Left renal cortex interstitium (tissue), 4 donors: Measurements from ENCODE around the gene KCNH8. TPM values are rescaled to one million over a fixed set of nuclear protein-coding genes. Genes with fewer than 3 reads are reported as not detected.
"Not testable (repeated sequence)": the region's sequence is repeated elsewhere in the genome, so short reads cannot be mapped to it uniquely, and the experiment has no call there.

Source experiments
- DNase-seq, 4 donors: peaks; one replicate each; pipeline ENCODE4 v3.0.0-alpha.2; 2013; ENCODE audit warnings: low read depth in 4 of 4, low spot score in 2 of 4, missing footprints in 1 of 4
- polyA plus RNA-seq, 4 donors: library from polyadenylated mRNA; unstranded; fragments of 120-200 nt; gene quantifications; one replicate each; pipeline ENCODE4 v1.2.1, GENCODE V29; 2013; ENCODE audit not compliant: insufficient read length in 4 of 4

The KCNH8 gene
- 1 to 10 TPM in 2 of 4 donors, under 1 TPM in 2; 0.89 to 1.7 (median 1.1) TPM for polyA plus RNA-seq

- DNase-seq: no peak
Measured at GRCh38 chr3:19147905-19148767, at the start of gene KCNH8. Gene KCNH8 (plus strand): TSS chr3:19148510. CDS start chr3:19148720, 210 bp downstream.

- DNase-seq: not testable (repeated sequence)
Measured at GRCh38 chr3:19102654-19103290, 45.5 kb upstream of the KCNH8 start.

GRCh38 chr3:19103510-19103909 is 44.8 kb upstream of the KCNH8 start:
- no peak for DNase-seq

- no peak for DNase-seq
Measured at GRCh38 chr3:19104459-19104858, 43.9 kb upstream of the KCNH8 start.

GRCh38 chr3:19105826-19106225 is 42.5 kb upstream of the KCNH8 start:
- DNase-seq: no peak

DNA sequence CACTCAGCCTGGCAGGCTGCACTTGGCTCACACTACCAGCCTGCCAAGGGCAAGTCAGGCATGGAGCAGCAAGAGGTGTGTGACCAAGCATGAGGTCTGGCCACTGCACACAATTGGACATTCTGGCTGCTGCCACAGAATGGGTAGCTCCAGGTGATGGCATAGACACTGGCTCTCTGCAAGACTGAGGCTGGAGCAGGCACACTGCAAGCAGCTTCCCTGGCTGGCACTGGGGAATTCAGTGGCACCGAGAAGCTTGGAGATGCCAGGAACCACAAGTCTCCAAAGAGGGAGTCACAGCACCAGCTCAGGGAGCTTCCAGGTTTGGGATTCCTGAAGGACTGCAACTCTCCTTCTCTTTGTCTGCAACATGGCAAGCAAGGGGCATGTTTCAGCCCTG is 42.0 kb upstream of the KCNH8 start:
- DNase-seq: no peak

DNA sequence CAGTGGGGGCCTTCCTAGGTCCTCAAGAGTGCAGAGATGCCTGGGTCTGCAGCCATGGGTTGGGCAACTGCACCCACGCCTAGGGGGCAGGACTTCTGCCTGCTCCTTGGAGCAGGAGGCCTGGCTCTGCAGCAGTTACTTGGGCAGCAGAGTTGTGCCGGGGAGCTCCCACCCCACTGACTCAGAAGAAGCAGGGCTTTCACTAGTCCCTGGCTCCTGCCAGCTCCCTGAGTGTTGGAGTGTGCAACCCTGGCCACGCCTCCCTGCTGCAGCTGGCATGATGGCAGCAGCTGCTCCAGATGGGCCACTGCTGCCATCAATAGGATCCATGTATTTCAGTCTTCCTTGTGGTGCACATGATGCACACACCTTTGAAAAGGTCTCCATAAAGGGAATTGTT is 40.6 kb upstream of the KCNH8 start:
- DNase-seq: no peak

DNA sequence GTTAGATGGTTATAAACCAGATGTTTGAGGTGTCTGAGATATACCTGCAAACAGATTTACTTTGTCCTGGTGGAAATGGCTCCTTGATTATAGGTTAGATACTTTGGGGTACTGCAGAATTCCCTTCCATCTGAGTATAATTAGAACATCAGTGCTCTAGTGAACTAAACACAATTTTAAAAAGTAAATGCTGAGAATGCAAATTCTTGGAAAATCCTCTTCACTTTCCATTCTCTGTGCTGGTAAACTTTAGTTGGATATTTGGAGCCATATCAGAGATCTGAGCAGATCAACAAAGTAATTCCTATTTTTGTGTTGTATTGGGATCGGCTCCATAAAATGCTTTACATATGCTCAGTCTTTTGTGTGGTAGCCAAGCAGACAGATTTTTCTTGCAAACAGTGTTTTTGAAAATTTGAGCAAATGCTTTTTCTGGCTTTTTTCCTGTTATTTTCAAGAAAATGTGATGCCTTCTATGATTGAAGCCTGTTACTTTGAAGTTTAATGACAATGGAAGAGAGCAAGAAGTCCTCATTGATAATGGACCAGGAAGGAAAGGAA is 37.9 kb upstream of the KCNH8 start:
- no peak for DNase-seq

- DNase-seq: no peak
Measured at GRCh38 chr3:19114461-19114860, 33.8 kb upstream of the KCNH8 start.

DNA sequence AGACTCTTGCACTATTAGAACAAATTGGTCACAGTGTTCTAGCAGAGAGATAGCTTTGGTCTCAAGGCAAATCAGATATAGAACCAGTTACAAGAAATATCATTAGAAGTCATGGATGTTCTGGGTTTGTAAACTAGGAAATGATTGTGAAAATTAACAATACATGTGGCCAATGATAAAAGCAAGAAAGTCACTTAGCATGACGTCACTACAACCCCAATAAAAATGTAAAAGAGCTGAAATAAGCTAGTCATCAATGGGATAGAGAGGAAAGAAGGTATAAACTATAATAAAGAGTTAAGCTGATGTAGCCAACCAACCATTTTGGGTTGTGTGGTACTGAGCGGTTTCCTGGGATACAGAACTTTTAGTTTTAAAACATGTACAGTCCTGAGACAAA is 32.1 kb upstream of the KCNH8 start:
- DNase-seq: no peak

DNA sequence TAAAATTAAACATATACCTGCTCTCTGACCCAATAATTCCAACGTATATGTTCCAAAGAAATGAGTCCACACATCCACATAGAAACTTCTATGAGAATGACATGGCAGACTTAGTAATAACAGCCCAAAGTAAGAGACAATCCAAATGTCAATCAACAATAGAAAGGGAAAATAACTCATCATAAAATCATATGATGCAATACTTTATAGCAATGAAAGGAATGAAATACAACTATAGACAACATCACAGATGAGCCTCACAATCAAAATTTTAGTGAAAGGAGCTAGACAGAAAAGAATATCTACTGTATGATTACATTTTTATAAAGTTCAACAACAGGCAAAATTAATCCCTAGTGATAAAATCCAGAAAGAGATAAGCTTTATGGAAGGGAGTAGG is 23.6 kb upstream of the KCNH8 start:
- no peak for DNase-seq

DNA sequence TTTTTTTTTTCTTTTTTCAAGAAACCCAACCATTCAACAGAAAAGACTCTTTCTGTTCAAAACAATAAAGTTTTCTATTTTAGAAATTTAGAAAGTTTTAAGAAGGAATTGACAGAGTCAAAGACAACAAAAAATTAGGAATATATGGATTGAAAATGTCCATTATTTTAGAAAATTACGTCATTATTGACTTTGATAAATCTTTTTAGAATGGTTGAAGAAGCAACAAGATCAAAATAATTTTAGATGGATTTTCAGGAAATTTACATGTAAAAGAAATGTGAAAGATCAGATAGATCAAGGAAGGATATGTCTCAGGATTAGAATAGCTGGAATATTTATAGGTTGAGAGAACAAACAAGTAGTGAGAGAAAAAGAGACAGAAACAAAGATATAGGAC is 8.4 kb upstream of the KCNH8 start:
- no peak for DNase-seq

DNA sequence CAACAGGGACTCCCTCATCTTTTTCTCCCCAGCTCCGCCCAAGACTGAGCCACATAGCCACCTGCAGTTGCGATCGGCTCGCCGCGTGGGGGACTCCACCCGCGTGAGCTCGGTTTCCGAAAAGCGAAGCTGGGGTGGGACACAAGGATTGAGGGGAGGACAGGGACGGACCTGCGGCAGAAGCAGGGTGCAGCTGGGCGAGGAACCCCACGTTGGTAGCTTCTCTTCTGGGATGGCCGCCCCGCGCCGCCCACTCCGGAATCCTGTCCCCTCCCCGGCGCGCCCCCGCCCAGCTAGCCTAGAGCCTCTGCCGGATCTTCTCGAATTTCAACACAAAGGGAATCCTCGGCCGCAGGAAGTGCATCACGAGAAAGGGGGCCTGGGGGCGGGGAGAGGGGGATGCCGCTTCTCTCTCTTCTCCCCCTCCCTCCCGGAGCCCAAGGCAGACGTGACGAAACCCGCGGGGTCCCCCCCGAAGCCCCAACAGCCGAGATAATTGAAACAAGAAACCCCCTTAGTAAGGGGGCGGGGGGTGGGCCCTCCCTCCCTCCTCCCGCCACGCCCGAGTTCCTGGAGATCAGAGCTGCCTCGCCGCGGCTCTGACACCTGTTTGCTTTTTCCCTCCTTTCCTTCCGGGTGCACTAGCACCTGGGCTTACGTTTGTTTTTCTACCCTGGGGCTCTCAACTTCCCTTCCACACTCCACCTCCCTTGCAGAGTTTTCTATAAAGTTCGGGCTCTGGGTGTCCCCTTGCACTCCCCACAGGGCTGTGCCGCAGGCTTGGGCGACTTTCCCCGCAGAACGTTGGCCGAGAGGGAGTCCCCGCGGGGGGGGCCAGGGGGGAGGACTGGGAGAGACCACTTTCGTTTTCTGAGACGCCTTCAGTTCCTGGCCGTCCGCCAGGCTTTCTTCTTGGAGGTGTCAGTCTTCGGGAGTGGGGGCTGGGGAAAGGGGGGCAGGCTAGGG is 1.3 kb upstream of the KCNH8 start:
- peak in 3 of 4 donors; percentile 71 to 84 (median 73) for DNase-seq

DNA sequence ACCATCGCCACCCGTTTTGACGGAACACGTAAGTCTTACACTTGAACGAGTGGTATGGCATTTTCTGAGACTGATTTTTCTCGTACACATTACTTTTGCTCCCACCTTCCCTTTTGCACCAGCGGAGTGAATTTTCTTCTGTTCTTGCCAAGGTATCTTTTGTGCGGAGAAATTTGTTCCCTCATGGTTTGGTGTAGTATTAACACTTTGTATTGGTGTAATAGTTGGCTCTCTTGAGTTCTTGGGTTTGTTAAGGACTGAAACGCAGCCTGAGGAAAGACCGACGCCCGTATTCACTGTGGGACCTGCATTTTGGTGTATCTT is 420 bp downstream of the KCNH8 start:
- DNase-seq: no peak

DNA sequence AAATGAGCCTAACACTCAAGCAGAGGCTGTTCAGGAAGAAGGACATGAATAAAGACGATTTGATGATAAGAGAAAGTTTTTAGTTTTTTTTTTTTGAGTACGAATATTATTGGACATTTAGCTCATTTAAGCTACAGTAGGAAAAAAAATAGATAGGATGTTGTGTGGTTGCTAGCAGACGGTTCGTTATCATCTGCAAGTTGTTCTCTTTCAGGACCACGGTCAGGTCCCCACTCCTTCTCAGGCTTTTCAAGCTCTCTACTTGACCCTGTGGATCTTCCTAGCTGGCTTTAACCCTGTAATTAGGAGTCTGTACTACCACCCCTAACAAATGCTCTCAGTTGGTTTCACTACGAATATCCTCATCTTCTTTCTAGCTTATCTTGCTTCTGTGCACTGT is 1.1 kb downstream of the KCNH8 start:
- DNase-seq: peak in 2 of 4 donors; percentile 52 to 66

DNA sequence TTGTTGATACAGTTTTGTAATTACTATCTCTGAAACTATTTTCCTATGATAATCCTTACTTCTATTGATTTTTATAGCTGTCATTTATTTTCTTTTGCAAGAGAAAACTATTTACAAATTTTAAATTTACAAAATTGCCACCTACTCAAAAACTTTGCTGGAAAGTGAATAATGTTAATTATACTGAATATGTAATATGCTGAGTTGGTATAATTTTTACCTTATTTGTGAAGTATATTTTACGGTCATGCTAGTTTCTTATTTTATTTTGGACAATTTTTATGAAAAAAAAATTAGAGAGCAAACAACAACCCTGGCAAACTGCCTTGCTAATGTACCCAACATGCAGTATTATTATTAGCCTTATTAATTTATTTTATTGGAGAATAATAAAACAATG is 2.9 kb downstream of the KCNH8 start:
- no peak for DNase-seq

DNA sequence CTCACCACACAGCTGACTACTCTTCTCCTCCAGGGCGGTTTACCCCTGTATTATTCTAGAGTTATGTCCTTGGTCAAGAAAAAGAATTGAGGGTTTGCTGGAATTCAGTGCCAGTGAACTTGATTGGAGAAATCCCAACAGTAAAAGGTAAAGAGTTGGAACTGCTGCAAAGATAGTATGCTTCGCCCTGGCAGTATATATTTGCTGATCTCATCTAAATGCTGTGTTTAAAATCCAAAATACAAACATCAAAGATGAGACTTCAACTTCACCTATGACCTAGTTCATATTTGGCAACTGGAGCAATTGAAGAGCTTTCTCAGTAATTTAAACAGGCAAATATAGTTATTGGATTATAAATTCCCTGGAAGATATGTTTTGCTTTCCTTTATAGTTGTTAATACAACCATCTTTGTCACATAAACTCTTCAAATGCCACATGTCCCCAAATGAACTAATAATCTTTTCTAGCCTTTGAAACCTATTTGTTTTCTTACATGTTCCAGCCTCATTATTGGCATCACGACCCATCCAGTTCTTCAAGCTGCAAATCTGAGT is 6.5 kb downstream of the KCNH8 start:
- no peak for DNase-seq

DNA sequence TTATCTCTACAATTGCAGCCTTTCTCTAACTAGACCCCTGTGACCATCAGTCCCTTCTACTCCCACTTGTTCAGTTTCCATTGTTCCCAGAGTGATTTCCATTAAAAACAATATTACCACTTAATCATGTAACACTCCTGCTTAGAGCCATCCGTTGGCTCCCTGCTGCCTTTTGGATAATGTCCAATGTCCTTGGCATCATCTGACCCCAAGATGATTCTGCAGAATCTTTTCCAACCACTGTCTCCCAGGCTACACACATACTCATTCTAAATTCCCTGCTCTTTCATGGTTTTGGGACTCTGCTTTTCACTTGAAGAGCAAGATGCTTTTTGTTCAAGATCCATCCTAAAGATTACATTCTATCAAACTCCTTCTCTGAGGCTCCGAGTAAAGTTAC is 7.1 kb downstream of the KCNH8 start:
- no peak for DNase-seq

DNA sequence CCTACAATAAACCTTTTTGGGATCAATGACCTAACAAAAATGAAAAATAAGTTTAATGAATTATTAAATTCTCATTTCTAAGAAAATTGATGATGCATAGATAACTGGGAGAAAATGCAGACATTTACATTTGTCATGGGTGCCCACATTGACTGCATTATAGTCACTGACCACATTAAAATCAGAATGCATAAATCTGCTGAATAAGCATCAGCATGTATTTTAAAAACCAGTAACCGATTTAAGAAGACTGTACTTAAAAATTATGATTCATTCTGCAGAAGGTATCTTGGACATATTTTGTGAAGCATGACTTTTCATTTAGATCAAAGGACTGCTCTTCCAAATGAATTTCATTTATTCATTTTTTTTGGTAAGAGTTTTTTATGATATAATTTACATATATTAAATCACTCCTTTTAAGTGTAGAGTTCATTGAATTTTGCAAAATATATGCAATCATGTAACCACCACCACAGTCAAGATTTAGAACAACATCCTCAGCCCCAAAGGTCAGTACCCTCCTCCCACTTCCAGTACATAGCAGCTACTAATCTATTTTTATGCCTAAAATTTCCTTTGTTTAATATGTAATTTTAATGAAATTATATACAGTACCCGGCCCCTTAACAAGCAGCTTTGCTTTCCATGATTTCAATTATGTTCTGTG is 11.8 kb downstream of the KCNH8 start:
- DNase-seq: no peak

DNA sequence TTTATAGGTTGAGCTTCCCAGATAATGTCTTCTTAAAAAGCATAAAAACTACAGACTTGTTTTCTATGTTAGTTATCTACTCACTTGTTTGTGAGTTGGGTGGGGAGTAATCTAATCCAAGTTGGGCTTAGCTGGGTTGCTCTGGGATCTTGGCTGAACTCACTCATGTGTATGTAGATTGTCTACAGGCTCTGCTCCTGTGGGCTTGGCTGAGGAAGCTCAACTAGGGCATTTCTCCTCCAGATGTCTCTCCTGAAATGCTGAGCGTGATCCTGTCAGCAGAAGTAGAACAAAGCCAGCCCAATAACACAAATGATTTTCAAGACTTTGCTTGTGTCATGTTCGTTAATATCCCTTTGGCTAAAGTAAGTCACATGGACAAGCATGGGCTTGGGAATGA is 17.3 kb downstream of the KCNH8 start:
- no peak for DNase-seq
